IMR-90 (cell line): ENCODE results near the gene KLHL17. TPM values are rescaled to one million over a fixed set of nuclear protein-coding genes. Genes with fewer than 3 reads are reported as not detected.
"Not testable (repeated sequence)": the region's sequence is repeated elsewhere in the genome, so short reads cannot be mapped to it uniquely, and the experiment has no call there.

Source experiments
- ATAC-seq: fragments of 200-7000 bp; cut with Tn5 transposase; 2 replicates; pipeline ENCODE4 v1.9.1; 2020; ENCODE audit warnings: low read depth, mild to moderate bottlenecking, moderate library complexity
- BruUV-seq: library from RNA; stranded (reverse); fragments of 400-500 nt; replicated peaks from 2 replicates; lab custom pipeline; 2021; lab: Mats Ljungman, UMichigan
- CTCF ChIA-PET: fragments of 300-600 bp; formaldehyde crosslinking; extraction: SDS; loops from one replicate; lab custom pipeline; 2021; ENCODE audit warnings: antibody characterized with exemption; lab: Yijun Ruan, JAX
- POLR2A ChIA-PET: fragments of 300-600 bp; sonication (Branson Sonifier 250); formaldehyde crosslinking; loops from one replicate; lab custom pipeline; 2022; ENCODE audit warnings: antibody characterized with exemption; ENCODE audit not compliant: unreplicated experiment; lab: Charles Lee
- DNase-seq: peaks from one replicate; pipeline ENCODE4 v3.0.0; 2013
- H2AFZ ChIP-seq: replicated peaks from 2 replicates; pipeline ENCODE3; 2013; ENCODE audit warnings: low read length, mild to moderate bottlenecking; ENCODE audit not compliant: poor library complexity
- H2AK5ac ChIP-seq: 2 replicates; pipeline ENCODE4 v1.6.1; 2013; ENCODE audit warnings: low read depth, low read length, inconsistent platforms
- H2AK9ac ChIP-seq: replicated peaks from 2 replicates; pipeline ENCODE3; 2013; ENCODE audit warnings: mild to moderate bottlenecking, low read depth, low read length, moderate library complexity; ENCODE audit not compliant: poor library complexity
- H2BK120ac ChIP-seq: 2 replicates; pipeline ENCODE4 v1.6.1; 2013; ENCODE audit warnings: low read depth, low read length, inconsistent platforms
- H2BK15ac ChIP-seq: 3 replicates; pipeline ENCODE4 v1.6.1; 2013; ENCODE audit warnings: low read depth, low read length, inconsistent platforms
- H2BK20ac ChIP-seq: 2 replicates; pipeline ENCODE4 v1.6.1; 2013; ENCODE audit warnings: low read depth, mild to moderate bottlenecking, inconsistent platforms, low read length, moderate library complexity
- H2BK5ac ChIP-seq: 2 replicates; pipeline ENCODE4 v1.6.1; 2013; ENCODE audit warnings: mild to moderate bottlenecking, low read depth, low read length, inconsistent platforms; ENCODE audit not compliant: poor library complexity, severe bottlenecking
- H3K14ac ChIP-seq: replicated peaks from 2 replicates; pipeline ENCODE4 v1.6.1; 2013; ENCODE audit warnings: low read depth, low read length, inconsistent platforms
- H3K18ac ChIP-seq: 2 replicates; pipeline ENCODE4 v1.6.1; 2013; ENCODE audit warnings: low read depth, low read length, control low read depth
- H3K23ac ChIP-seq: 2 replicates; pipeline ENCODE4 v1.6.1; 2013; ENCODE audit warnings: low read depth, low read length, inconsistent platforms
- H3K27ac ChIP-seq: 2 replicates; pipeline ENCODE4 v1.5.1; 2013; ENCODE audit warnings: mild to moderate bottlenecking, control low read depth, low read length; ENCODE audit not compliant: insufficient read depth
- H3K27me3 ChIP-seq: 2 replicates; pipeline ENCODE4 v1.6.1; 2013; ENCODE audit warnings: low read length; ENCODE audit not compliant: control insufficient read depth, insufficient read depth
- H3K36me3 ChIP-seq: 2 replicates; pipeline ENCODE4 v1.6.1; 2013; ENCODE audit warnings: low read length, mixed read lengths; ENCODE audit not compliant: control insufficient read depth, insufficient read depth
- H3K4ac ChIP-seq: 2 replicates; pipeline ENCODE4 v1.6.1; 2013; ENCODE audit warnings: low read depth, low read length, inconsistent platforms
- H3K4me1 ChIP-seq: 2 replicates; pipeline ENCODE4 v1.6.1; 2013; ENCODE audit warnings: low read length, mixed read lengths; ENCODE audit not compliant: control insufficient read depth, insufficient read depth
- H3K4me2 ChIP-seq: 2 replicates; pipeline ENCODE4 v1.6.1; 2013; ENCODE audit warnings: low read depth, mild to moderate bottlenecking, control low read depth, low read length, moderate library complexity
- H3K4me3 ChIP-seq: 2 replicates; pipeline ENCODE4 v1.5.1; 2013; ENCODE audit warnings: low read depth, mild to moderate bottlenecking, control low read depth, low read length, moderate library complexity; ENCODE audit not compliant: insufficient read depth
- H3K56ac ChIP-seq: 2 replicates; pipeline ENCODE4 v1.6.1; 2013; ENCODE audit warnings: low read length, inconsistent platforms; ENCODE audit not compliant: insufficient read depth; ENCODE audit errors: extremely low read depth
- H3K79me1 ChIP-seq, 2 experiments: 2 replicates each; pipeline ENCODE4 v1.6.1; 2013; ENCODE audit warnings: low read length in 2 of 2, inconsistent platforms in 1 of 2, low read depth in 1 of 2
- H3K9ac ChIP-seq: 2 replicates; pipeline ENCODE4 v1.6.1; 2013; ENCODE audit warnings: low read depth, low read length, control low read depth
- H3K9me1 ChIP-seq: 2 replicates; pipeline ENCODE4 v1.6.1; 2013; ENCODE audit warnings: low read length, inconsistent platforms; ENCODE audit not compliant: insufficient read depth
- H3K9me3 ChIP-seq: 2 replicates; pipeline ENCODE4 v1.6.1; 2013; ENCODE audit warnings: low read length; ENCODE audit not compliant: control insufficient read depth, insufficient read depth
- H4K20me1 ChIP-seq: 2 replicates; pipeline ENCODE4 v1.6.1; 2013; ENCODE audit warnings: low read length, inconsistent platforms; ENCODE audit not compliant: insufficient read depth
- H4K5ac ChIP-seq: 2 replicates; pipeline ENCODE4 v1.6.1; 2013; ENCODE audit warnings: mild to moderate bottlenecking, low read depth, low read length, control low read depth
- H4K8ac ChIP-seq, 2 experiments: 2 replicates each; pipeline ENCODE4 v1.6.1; 2013; ENCODE audit warnings: low read depth in 2 of 2, low read length in 2 of 2, control low read depth in 1 of 2, inconsistent platforms in 1 of 2
- H4K91ac ChIP-seq: 2 replicates; pipeline ENCODE4 v1.6.1; 2013; ENCODE audit warnings: low read depth, low read length, inconsistent platforms; ENCODE audit not compliant: insufficient read depth
- USF2 ChIP-seq: fragments of 150-350 bp; IDR thresholded peaks from 2 replicates; pipeline ENCODE4 v1.6.1; 2017; ENCODE audit warnings: mild to moderate bottlenecking, antibody characterized with exemption, low read length, low read depth
- WGBS, 2 experiments: methylation state at CpG; one replicate each; pipeline versions ENCODE4 v1.1.5 to v1.1.7; 2013; ENCODE audit warnings: missing lambda C conversion rate in 2 of 2; ENCODE audit not compliant: insufficient read length in 1 of 2; ENCODE audit errors: extremely low coverage in 2 of 2; 5-methylcytosine and 5-hydroxymethylcytosine counted together
- dilution Hi-C: fragments of 300-500 bp; cut with HindIII; formaldehyde crosslinking; loops from one replicate; pipeline ENCODE4 v1.14.3; 2018; ENCODE audit warnings: low sequenced_read_pairs; ENCODE audit not compliant: unreplicated experiment
- in situ Hi-C: fragments of 300-500 bp; cut with MboI; formaldehyde crosslinking; loops from 3 replicates; pipeline ENCODE4 v1.14.3; 2019; ENCODE audit warnings: low sequenced_read_pairs, inconsistent platforms, mixed read lengths
- intact Hi-C: fragments of 100-400 bp; cut with micrococcal nuclease; formaldehyde crosslinking; loops from 2 replicates; pipeline ENCODE4 v1.10.0; 2022
- polyA plus RNA-seq, 3 experiments: library from polyadenylated mRNA; depleted of rRNA; stranded (reverse); fragments of >200 nt; gene quantifications; 2 replicates each; pipeline ENCODE4 v1.2.3, GENCODE V29; 2012; ENCODE audit warnings: low replicate concordance in 1 of 3
- total RNA-seq: library from RNA; depleted of rRNA; stranded (reverse); fragments of >200 nt; gene quantifications from 2 replicates; pipeline ENCODE4 v1.2.3, GENCODE V29; 2012

KLHL17 gene
- total and polyA plus RNA-seq, 2 of the 4 experiments (the other 2 are of a cell fraction): 3.4 to 41.0 TPM

- H2BK120ac ChIP-seq, H2BK20ac ChIP-seq, H4K8ac ChIP-seq, ATAC-seq, H3K9ac ChIP-seq, DNase-seq, dilution Hi-C loops, H3K79me1 ChIP-seq, H4K5ac ChIP-seq, H2AFZ ChIP-seq, H2BK5ac ChIP-seq, POLR2A ChIA-PET, H3K14ac ChIP-seq, H3K27me3 ChIP-seq, H3K4me3 ChIP-seq, H3K56ac ChIP-seq, H3K18ac ChIP-seq, H3K4ac ChIP-seq, H2AK9ac ChIP-seq, in situ Hi-C loops, BruUV-seq, intact Hi-C loops, H3K4me1 ChIP-seq, H2BK15ac ChIP-seq, H3K27ac ChIP-seq, H3K36me3 ChIP-seq, H3K23ac ChIP-seq, H4K91ac ChIP-seq, H2AK5ac ChIP-seq, H4K20me1 ChIP-seq, H3K9me1 ChIP-seq, H3K4me2 ChIP-seq: not testable (repeated sequence)
- peaks cover 10% of the 10 kb centered on the region for H3K9me3 ChIP-seq
- CTCF ChIA-PET: interaction anchor here (1.2 kb wide), 1 partner anchor 28 kb away, joined by 3 read pairs; no protein-coding TSS in a partner anchor
- 71% methylated on average over 3 of the region's 6 CpGs; no CpG with 5 or more reads in 1 of the 2 experiments for WGBS, 2 experiments
- TF ChIP-seq USF2: 0 out of 2 replicates have a peak, but pooled peaks have one; percentile 4
Observed at GRCh38 chr1:991275-991674, 30.9 kb downstream of the KLHL17 start.
